ENCODE measurements around the gene CHAC1. TPM values are rescaled to one million over a fixed set of nuclear protein-coding genes. Genes with fewer than 3 reads are reported as not detected.

The CHAC1 gene
- total RNA-seq, 4 donors from 2014 or later, result 0.76 to 16.1 (median 6.4) TPM

GRCh38 chr15:40955141-40955903, 2.1 kb downstream of the CHAC1 start:
- Histone ChIP-seq H3K9me3 (no peaks in the 10 kb centered on the region), H3K4me1 (peaks cover 6 to 38% (median 14%) of the 10 kb centered on the region in 3 donors), H3K36me3 (no peaks in the 10 kb centered on the region), H3K27ac (no peak overlapping the region), H3K4me3 (no peak overlapping the region), H3K27me3 (no peaks in the 10 kb centered on the region)
- DNase-seq, result no peak
- 42 to 74% methylated on average over 2 to 5 of the region's 20 CpGs for WGBS, 2 donors
- TF ChIP-seq CTCF (IDR thresholded peaks at IDR 0.05) (no peak), POLR2A (IDR thresholded peaks at IDR 0.05) (no peak)
- intact Hi-C loops (cut with DNase I), result no loop called here

GRCh38 chr15:40955930-40956540, 2.8 kb downstream of the CHAC1 start:
- H3K9me3 ChIP-seq, result no peaks in the 10 kb centered on the region
- TF ChIP-seq POLR2A (IDR thresholded peaks at IDR 0.05) (no peak), CTCF (IDR thresholded peaks at IDR 0.05) (no peak)
- H3K27ac ChIP-seq, result no peak overlapping the region
- H3K27me3 ChIP-seq, result no peaks in the 10 kb centered on the region
- DNase-seq, result no peak
- intact Hi-C loops (cut with DNase I), result no loop called here
- H3K36me3 ChIP-seq, result no peaks in the 10 kb centered on the region
- H3K4me1 ChIP-seq, result peaks cover 6 to 44% (median 14%) of the 10 kb centered on the region in 3 donors
- no peak overlapping the region for H3K4me3 ChIP-seq
- WGBS, 2 donors, result 93% methylated on average over 3 of the region's 3 CpGs

GRCh38 chr15:40956541-40956982, 3.3 kb downstream of the CHAC1 start:
- no peaks in the 10 kb centered on the region for H3K9me3 ChIP-seq
- no peak for DNase-seq
- H3K4me3 ChIP-seq, result no peak overlapping the region
- H3K27me3 ChIP-seq, result no peaks in the 10 kb centered on the region
- TF ChIP-seq CTCF (IDR thresholded peaks at IDR 0.05) (no peak), POLR2A (IDR thresholded peaks at IDR 0.05) (no peak)
- peaks cover 6 to 46% (median 14%) of the 10 kb centered on the region in 3 donors for H3K4me1 ChIP-seq
- H3K36me3 ChIP-seq, result no peaks in the 10 kb centered on the region
- no peak overlapping the region for H3K27ac ChIP-seq
- 90 to 100% methylated on average over 1 to 2 of the region's 3 CpGs for WGBS, 2 donors
- intact Hi-C loops (cut with DNase I), result no loop called here

- Histone ChIP-seq H3K27ac (no peak overlapping the region), H3K9me3 (no peaks in the 10 kb centered on the region), H3K4me1 (peaks cover 6 to 46% (median 14%) of the 10 kb centered on the region in 3 donors), H3K36me3 (no peaks in the 10 kb centered on the region), H3K4me3 (no peak overlapping the region), H3K27me3 (no peaks in the 10 kb centered on the region)
- no peak for DNase-seq
- intact Hi-C loops (cut with DNase I), result no loop called here
- 69 to 80% methylated on average over 2 of the region's 4 CpGs for WGBS, 2 donors
- TF ChIP-seq CTCF (IDR thresholded peaks at IDR 0.05) (no peak), POLR2A (IDR thresholded peaks at IDR 0.05) (no peak)
These were observed 3.8 kb downstream of the CHAC1 start for GRCh38 chr15:40957041-40957555.

- H3K36me3 ChIP-seq, result no peaks in the 10 kb centered on the region
- DNase-seq, result no peak
- no peaks in the 10 kb centered on the region for H3K9me3 ChIP-seq
- H3K27me3 ChIP-seq, result no peaks in the 10 kb centered on the region
- H3K4me1 ChIP-seq, result peaks cover 2 to 41% (median 10%) of the 10 kb centered on the region in 3 donors
- H3K27ac ChIP-seq, result no peak overlapping the region
- no peak for TF ChIP-seq POLR2A (IDR thresholded peaks at IDR 0.05)
- TF ChIP-seq CTCF (IDR thresholded peaks at IDR 0.05), result no peak
- H3K4me3 ChIP-seq, result no peak overlapping the region
- 40 to 86% methylated on average over 1 to 8 of the region's 9 CpGs for WGBS, 2 donors
- intact Hi-C loops (cut with DNase I), result no loop called here
These were observed 4.3 kb downstream of the CHAC1 start for GRCh38 chr15:40957581-40958051.
